Measurements from ENCODE around the gene SMYD4.

DNA sequence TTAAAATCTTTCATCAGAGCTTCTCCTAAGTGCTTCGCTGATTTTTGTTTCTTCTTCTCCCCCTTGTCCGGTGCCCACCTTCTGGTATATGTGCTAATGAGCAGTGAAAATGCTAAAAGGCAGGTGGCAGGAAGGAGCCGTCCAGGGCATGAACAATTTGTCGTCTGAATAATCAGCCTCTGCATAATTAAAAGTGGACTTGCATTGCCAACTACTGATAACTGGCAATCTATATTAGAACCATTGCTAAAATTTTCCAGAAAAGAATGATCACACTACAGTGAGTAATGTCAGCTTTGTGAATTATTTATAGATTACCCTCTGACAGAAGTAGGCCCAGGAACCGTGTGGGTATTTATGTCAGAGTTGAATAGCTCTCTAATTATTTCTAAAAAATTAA lies 39.8 kb downstream of the SMYD4 start:
- TF ChIP-seq POLR2A (IDR thresholded peaks at IDR 0.05) (no peak), POLR2AphosphoS5 (IDR thresholded peaks at IDR 0.05) (no peak), EP300 (IDR thresholded peaks at IDR 0.05) (no peak)
- TF ChIP-seq, protein P1, sequence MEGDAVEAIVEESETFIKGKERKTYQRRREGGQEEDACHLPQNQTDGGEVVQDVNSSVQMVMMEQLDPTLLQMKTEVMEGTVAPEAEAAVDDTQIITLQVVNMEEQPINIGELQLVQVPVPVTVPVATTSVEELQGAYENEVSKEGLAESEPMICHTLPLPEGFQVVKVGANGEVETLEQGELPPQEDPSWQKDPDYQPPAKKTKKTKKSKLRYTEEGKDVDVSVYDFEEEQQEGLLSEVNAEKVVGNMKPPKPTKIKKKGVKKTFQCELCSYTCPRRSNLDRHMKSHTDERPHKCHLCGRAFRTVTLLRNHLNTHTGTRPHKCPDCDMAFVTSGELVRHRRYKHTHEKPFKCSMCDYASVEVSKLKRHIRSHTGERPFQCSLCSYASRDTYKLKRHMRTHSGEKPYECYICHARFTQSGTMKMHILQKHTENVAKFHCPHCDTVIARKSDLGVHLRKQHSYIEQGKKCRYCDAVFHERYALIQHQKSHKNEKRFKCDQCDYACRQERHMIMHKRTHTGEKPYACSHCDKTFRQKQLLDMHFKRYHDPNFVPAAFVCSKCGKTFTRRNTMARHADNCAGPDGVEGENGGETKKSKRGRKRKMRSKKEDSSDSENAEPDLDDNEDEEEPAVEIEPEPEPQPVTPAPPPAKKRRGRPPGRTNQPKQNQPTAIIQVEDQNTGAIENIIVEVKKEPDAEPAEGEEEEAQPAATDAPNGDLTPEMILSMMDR (IDR thresholded peaks at IDR 0.05) = no peak
